LoVo (cell line): ENCODE measurements around the gene NUDT1.
A peak's percentile ranks its signal among the peaks of the same experiment; 100 is the strongest.

Source experiments
- DNase-seq: peaks from one replicate; pipeline ENCODE4 v3.0.0-alpha.2; 2016; ENCODE audit warnings: low spot score

The NUDT1 gene

GRCh38 chr7:2241580-2242540, at the start of gene NUDT1, which contains the start of gene MRM2:
NUDT1 (plus strand) TSS chr7:2242226; CDS start chr7:2244575, 2,349 bp downstream.
MRM2 (minus strand) TSS chr7:2242205; CDS start chr7:2242169, 36 bp downstream.
- peak; percentile 95 for DNase-seq

GRCh38 chr7:2192831-2193534, 49.0 kb upstream of the NUDT1 start:
- DNase-seq = no peak

GRCh38 chr7:2193575-2194305, 48.3 kb upstream of the NUDT1 start:
- DNase-seq = no peak

GRCh38 chr7:2195400-2196246, 46.4 kb upstream of the NUDT1 start:
- no peak for DNase-seq

DNA sequence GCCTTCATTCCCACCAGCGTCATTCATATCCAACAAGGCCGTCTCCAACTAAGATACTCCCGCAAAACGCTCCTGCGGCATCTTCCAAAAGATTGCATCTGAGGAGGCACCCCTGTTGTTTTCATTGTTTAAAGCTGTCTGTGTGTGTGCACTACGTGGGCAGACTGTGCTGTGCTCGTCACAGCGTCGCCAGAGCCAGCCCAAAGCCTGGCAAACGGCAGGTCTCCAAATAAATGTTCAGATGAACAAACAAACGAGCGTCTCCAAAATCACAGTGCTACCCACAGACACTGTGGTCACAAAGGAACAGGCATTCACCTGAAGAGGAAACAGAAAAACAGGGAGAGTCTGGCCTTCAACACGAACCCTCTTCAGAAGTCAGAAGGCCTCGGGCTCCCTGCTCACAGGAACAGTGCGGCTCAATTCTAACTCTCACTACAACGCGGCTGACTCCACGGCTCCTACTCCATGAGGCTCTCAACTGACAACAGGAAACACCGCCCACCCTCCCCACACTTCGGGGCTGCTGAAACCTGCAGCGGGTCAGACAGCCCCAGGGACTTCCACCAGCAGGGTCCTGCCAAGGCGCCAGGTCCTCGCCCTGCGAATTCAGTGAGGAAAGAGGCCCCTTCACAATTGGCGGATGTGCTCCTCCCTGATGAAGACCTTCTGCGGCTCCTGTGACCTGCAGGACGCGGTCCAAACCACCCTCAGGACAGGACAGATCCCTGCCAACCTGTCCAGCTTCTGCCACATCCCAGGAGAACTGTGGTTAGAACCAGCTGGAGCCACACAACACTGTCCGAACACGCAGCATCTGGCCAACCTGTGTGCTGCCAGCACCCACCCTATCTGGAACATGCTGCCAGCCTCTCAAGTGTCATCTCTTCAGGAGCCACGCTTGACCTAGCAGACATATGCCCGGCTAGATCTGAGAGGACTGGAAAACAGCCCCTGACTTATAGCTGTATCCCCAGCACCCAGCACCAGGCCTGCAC, 45.3 kb upstream of the NUDT1 start:
- DNase-seq = no peak

- no peak for DNase-seq
These were observed 44.4 kb upstream of the NUDT1 start for GRCh38 chr7:2197436-2198155.

- no peak for DNase-seq
These were observed 43.8 kb upstream of the NUDT1 start for GRCh38 chr7:2198206-2198605.

GRCh38 chr7:2198760-2199159, 43.3 kb upstream of the NUDT1 start:
- no peak for DNase-seq

DNA sequence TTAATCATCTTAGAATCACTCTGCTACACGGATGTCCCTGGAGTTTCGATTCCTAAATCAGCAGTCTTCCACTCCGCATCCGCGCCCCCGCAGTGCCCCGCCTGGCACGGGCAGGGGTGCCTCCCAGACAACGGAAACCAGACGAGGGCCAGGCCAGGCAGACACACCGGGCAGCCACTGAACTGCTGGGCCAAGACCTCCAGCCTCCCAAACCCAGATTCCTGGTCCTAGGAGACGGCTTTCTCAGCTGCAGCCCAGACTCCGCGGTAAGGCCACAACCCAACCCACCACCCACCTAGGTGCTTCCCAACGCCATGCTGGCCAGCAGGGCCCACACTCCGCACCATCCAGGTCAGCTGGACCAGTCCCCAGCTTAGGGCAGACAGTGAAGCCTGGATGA, 42.5 kb upstream of the NUDT1 start:
- no peak for DNase-seq

DNA sequence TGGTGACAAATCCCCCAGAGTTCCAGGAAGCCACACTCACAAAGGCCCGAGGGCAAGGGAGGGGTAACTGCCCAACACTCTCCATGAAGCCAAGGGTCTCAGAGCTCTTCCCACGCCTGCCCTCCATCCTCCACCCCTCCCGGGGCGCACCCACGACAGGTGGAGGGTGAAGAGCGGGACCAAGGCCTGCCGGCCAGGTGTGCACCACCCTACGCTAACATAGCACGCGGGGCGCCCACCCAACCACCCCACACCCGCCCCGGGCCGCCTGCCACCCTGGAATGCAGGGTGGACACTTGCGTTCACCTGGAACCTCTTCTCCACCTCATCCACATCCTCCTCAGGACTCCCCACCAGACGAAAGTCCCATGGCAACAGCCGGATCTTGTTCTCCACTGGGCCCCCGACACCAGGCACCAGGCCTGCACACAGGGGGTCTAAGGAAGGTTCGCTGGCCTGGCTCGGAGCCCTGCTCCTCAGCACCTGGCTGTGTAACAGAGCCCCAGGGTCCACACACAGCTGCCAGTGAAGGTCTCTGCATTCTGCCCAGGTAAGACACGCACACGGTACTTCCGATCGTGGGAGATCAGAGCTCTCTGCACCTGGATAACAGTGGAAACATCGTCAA, 42.0 kb upstream of the NUDT1 start:
- DNase-seq = no peak

- no peak for DNase-seq
These were observed 41.4 kb upstream of the NUDT1 start for GRCh38 chr7:2200584-2200980.

- no peak for DNase-seq
These were observed 40.9 kb upstream of the NUDT1 start for GRCh38 chr7:2201128-2201527.

- no peak for DNase-seq
These were observed 40.2 kb upstream of the NUDT1 start for GRCh38 chr7:2201686-2202360.

GRCh38 chr7:2202361-2202761, 39.7 kb upstream of the NUDT1 start:
- no peak for DNase-seq

DNA sequence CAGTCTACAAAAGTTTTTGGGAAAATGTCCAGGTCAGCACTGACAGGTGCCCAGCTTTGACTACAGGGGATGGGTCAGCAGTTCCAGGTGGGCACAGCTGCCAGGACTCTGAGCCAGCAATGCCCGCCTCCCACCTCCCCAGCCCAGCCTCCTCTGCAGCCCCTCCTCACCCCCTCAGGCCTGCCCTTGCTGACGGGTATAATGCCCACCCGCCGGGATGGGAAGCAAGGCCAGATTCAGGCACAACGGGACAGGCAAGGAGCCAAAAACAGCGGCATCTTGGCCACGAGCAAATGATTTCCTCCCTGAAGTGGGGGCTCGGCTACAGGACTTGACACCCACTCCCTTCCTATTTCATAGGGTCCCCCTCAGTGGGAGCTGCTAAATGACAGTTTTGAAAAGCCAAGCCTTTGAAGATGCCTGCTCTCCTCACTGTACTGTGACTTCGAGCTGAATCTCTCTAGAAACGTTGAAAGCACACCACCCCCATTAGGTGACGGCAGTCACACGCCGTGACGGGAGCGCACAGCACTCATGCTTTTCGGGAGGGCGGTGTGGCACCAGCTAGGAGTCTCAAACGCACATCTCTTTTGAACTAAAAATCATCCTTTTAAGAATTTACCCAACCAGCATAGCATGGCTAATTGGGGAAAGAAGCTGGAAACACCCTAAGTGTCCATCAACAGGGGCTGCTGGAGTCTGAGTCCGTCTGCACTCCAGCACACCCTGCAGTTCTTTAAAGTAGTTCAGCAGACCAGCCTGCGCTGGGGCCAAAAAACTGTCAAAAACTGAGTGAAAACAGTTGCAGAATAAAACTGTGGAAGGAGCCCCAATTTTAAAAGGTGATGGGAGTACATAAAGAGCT, 38.9 kb upstream of the NUDT1 start:
- DNase-seq = no peak

- DNase-seq = no peak
These were observed 38.2 kb upstream of the NUDT1 start for GRCh38 chr7:2203766-2204300.

- DNase-seq = no peak
These were observed 37.6 kb upstream of the NUDT1 start for GRCh38 chr7:2204446-2204845.
